Mesothelial cell of epicardium (in vitro differentiated cells): ENCODE data around the gene KRTAP10-3. TPM values are rescaled to one million over a fixed set of nuclear protein-coding genes. Genes with fewer than 3 reads are reported as not detected.

Experiments
- DNase-seq, 2 experiments: peaks; one replicate each; pipeline ENCODE4 v3.0.0; 2021; ENCODE audit warnings: low spot score in 2 of 2; ENCODE audit not compliant: unreplicated experiment in 2 of 2
- H3K27ac Mint-ChIP-seq: 2 replicates; pipeline ENCODE4 v1.8.0; 2021; ENCODE audit warnings: mixed read lengths
- H3K27me3 Mint-ChIP-seq: 2 replicates; pipeline ENCODE4 v1.8.0; 2021; ENCODE audit warnings: low read depth, mixed read lengths
- H3K36me3 Mint-ChIP-seq: 2 replicates; pipeline ENCODE4 v1.8.0; 2021; ENCODE audit warnings: mixed read lengths
- H3K4me1 Mint-ChIP-seq: 2 replicates; pipeline ENCODE4 v1.8.0; 2021; ENCODE audit warnings: mixed read lengths
- H3K4me3 Mint-ChIP-seq: 2 replicates; pipeline ENCODE4 v1.8.0; 2021; ENCODE audit warnings: mild to moderate bottlenecking, moderate library complexity, mixed read lengths
- H3K9me3 Mint-ChIP-seq: 2 replicates; pipeline ENCODE4 v1.8.0; 2021; ENCODE audit warnings: mixed read lengths
- CTCF ChIP-seq: fragments of 200-600 bp; sonication (generic); IDR thresholded peaks from one replicate; pipeline ENCODE4 v1.5.0; 2021; ENCODE audit warnings: antibody characterized with exemption; ENCODE audit not compliant: unreplicated experiment
- total RNA-seq: library from RNA; stranded (reverse); gene quantifications from 3 replicates; pipeline ENCODE4 v1.2.1, GENCODE V29; 2021

KRTAP10-3 gene
- total RNA-seq, 1 donor from 2014 or later, result not detected

GRCh38 chr21:44522753-44523204 is 35.8 kb downstream of the KRTAP10-3 start:
- Mint-ChIP-seq H3K4me3 (no peak overlapping the region), H3K9me3 (no peaks in the 10 kb centered on the region), H3K36me3 (peaks cover 2% of the 10 kb centered on the region), H3K27me3 (no peaks in the 10 kb centered on the region), H3K4me1 (peaks cover 2% of the 10 kb centered on the region), H3K27ac (no peak overlapping the region)
- DNase-seq, result no peak
- TF ChIP-seq CTCF, result no peak

- Mint-ChIP-seq H3K4me1 (peaks cover 2% of the 10 kb centered on the region), H3K27ac (no peak overlapping the region), H3K4me3 (no peak overlapping the region), H3K9me3 (no peaks in the 10 kb centered on the region), H3K36me3 (peaks cover 4% of the 10 kb centered on the region), H3K27me3 (no peaks in the 10 kb centered on the region)
- no peak for TF ChIP-seq CTCF
- no peak for DNase-seq
These were observed 36.5 kb downstream of the KRTAP10-3 start for GRCh38 chr21:44521928-44522752.

- Mint-ChIP-seq H3K4me3 (no peak overlapping the region), H3K4me1 (peaks cover 2% of the 10 kb centered on the region), H3K36me3 (peaks cover 4% of the 10 kb centered on the region), H3K27ac (no peak overlapping the region), H3K9me3 (no peaks in the 10 kb centered on the region), H3K27me3 (no peaks in the 10 kb centered on the region)
- no peak for DNase-seq
- TF ChIP-seq CTCF, result no peak
These were observed 37.2 kb downstream of the KRTAP10-3 start for GRCh38 chr21:44521301-44521927.

GRCh38 chr21:44520326-44521300 is 38.0 kb downstream of the KRTAP10-3 start:
- peaks cover 2% of the 10 kb centered on the region for H3K4me1 Mint-ChIP-seq
- H3K9me3 Mint-ChIP-seq, result no peaks in the 10 kb centered on the region
- no peaks in the 10 kb centered on the region for H3K27me3 Mint-ChIP-seq
- no peak for TF ChIP-seq CTCF
- peaks cover 4% of the 10 kb centered on the region for H3K36me3 Mint-ChIP-seq
- no peak overlapping the region for H3K27ac Mint-ChIP-seq
- DNase-seq, result no peak
- H3K4me3 Mint-ChIP-seq, result no peak overlapping the region

- Mint-ChIP-seq H3K4me3 (no peak overlapping the region), H3K27ac (no peak overlapping the region), H3K4me1 (peaks cover 2% of the 10 kb centered on the region), H3K27me3 (no peaks in the 10 kb centered on the region), H3K36me3 (peaks cover 4% of the 10 kb centered on the region), H3K9me3 (no peaks in the 10 kb centered on the region)
- DNase-seq, result no peak
- no peak for TF ChIP-seq CTCF
These were observed 39.0 kb downstream of the KRTAP10-3 start for GRCh38 chr21:44519346-44520325.
